ENCODE results near the gene EPB41.

EPB41 gene

GRCh38 chr1:28891256-28891655 lies 23.1 kb upstream of the EPB41 start:
- no peak for DNase-seq

- DNase-seq, result no peak
Measured at GRCh38 chr1:28893403-28894102, 20.8 kb upstream of the EPB41 start.

DNA sequence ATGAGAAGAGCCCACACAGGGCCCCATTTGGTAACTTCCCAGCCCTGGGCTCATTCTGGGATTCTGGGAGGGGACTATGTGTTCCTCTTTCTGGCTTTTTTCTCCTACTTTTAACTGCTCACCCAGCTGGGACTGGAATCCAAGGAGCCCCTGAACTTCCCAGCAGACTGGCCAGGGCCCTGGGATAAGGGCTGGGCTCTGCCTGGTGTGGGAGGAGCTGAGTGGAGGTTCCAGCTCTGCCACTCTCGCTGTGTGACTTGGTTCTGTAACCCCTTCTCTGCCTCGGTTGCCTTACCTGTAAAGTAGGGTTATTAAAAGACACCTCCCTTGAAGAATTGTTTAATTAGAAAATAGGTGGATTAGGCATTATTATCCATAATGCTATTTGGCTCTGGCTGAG lies 19.6 kb upstream of the EPB41 start:
- DNase-seq, result no peak

GRCh38 chr1:28895896-28896608 lies 18.3 kb upstream of the EPB41 start:
- no peak for DNase-seq

- no peak for DNase-seq
Measured at GRCh38 chr1:28896609-28896986, 17.8 kb upstream of the EPB41 start.

DNA sequence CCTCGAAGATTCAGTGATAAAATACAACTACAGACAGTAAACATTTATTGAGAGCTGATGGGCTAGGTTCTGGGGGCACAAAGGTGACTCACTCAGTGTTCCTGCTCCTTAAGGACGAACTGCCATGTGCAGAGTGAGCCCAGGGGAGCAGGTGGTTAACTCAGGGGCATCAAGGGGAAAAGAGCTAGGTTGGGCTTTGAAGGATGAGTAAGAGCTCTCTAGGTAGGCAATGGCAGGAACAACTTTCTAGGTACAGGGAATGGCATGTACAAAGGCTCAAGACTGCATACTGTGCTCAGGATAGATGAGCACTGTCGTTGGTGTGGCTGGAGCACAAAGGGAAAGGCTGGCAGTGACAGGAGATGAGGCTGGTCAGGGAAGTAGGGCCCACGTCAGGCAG lies 16.6 kb upstream of the EPB41 start:
- no peak for DNase-seq

- DNase-seq, result peak; percentile 13
Measured at GRCh38 chr1:28898405-28898881, 15.9 kb upstream of the EPB41 start.

DNA sequence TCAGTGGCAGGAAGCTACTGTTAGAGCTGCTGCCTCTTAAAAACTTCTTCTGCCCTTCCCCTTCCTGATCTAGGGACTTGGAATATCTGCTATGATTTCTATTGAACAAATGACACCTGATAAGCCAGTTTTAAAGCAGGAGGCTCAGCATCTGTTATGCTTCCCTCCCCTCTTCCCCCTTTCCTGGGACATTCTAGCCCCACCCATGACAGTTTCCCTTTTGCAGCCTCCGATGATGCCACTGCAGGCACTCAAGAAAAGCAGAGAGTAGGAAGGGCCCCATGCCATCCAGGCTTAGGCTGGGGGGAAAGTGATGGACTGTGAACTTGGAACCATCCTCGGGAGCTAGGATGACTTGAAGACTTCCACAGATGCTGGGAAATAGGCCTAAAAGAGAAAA lies 15.1 kb upstream of the EPB41 start:
- no peak for DNase-seq

DNA sequence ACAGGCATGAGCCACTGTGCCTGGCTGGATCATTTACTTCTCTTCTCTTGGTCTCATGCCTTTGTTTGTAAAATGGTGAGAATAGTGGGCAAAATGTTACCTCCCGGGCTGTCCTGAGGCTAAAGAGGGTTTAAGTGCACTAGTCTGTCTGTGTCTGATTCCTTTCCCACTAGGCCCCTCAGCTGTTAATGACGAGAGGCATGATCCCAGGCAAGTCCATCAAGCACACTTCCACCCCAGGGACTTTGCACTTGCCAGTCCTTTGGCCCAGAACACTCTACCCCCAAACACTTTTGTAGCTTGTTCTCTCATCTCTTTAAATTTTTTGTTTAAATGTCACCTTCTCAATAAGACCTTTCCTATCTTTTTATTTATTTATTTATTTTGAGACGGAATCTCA lies 13.8 kb upstream of the EPB41 start:
- DNase-seq, result no peak

GRCh38 chr1:28902738-28903137 lies 11.6 kb upstream of the EPB41 start:
- no peak for DNase-seq

DNA sequence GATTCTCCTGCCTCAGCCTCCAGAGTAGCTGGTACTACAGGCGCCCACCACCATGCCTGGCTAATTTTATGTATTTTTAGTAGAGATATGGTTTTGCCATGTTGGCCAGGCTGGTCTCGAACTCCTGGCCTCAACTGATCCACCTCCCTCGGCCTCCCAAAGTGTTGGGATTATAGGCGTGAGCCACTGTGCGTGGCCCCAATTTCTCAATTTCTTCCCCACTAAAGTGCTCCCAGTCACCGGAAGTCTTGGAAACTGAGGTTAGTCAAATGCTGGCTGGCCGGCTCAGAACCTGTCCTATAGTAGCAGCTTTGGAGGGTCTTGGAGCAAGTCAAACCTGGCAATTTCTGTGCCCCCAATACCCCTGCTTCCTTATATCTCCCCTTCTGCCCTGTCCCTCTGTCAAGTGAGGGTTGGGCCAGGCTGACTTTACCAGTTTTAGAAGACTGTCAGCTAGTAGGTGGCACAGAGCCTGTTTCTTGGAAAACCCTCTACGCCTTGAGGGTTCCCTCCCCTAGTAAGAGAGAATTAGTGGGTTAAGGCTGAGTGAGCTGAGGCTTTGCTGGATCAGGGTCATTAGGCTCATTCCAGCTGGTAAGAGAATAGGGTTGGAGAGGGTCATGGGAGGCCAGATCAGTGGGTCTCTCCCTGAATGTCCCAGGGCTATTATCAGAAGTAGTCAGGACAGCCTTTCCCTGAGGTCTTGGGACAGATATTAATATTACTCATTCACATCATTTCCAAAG lies 8.3 kb upstream of the EPB41 start:
- DNase-seq, result no peak

DNA sequence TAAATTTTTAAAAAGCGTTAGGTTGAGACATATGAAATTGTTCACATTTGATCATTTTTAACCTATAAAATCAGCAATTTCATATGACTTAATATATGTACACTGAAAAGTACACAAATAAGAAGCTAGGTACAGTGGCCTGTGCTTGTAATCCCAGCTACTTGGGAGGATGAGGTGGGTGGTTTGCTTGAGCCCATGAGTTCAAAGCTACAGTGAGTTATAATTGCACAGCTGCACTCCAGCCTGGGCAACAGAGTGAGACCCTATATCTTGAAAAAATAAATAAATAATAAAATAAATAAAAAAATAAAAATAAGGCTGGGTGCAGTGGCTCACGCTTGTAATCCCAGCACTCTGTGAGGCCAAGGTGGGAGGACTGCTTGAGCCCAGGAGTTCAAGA lies 5.2 kb upstream of the EPB41 start:
- no peak for DNase-seq

- DNase-seq, result no peak
Measured at GRCh38 chr1:28910379-28911115, 3.8 kb upstream of the EPB41 start.

GRCh38 chr1:28913786-28914227 lies 562 bp upstream of the EPB41 start:
- no peak for DNase-seq

DNA sequence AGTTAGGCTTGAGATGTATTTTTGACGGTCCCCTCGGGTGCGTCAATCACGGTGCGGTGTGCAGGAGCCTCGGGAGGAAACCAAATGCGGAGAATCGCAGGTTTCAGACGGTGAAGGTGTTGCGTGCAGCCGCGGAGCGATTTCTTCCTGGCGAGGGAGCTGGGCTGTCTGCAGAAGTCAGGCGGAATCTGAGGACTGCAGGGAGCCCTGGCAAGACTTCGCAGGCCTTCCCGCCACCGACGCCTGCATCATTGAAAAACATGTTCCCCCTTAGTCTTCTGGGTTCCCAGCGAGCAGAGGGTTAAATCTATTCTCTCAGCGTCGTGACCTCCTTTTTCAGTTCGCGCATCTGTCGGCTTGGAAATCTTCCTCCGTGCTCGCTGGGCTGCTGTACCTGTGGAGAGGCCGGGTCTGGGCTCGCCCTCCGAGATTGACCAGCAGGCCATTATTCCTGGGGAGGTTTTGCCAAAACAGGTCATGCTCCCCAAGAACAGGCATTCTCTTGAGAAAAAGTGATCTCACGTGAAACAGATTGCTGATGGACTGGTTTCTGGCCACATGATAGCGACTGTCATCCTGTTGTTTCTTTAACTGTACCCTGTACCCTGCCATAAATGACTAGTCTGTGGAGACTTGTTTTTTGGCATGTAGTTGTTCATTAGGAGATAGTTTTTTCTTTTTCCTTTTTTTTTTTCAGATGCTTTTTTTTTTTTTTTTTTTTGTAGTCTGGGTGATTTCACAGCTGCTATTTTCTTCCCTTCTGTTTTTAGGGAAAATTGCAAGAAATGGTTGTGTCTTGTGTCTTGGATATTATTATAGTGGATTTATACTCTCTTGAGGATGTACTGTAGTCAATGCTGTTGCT lies 894 bp downstream of the EPB41 start:
- no peak for DNase-seq

DNA sequence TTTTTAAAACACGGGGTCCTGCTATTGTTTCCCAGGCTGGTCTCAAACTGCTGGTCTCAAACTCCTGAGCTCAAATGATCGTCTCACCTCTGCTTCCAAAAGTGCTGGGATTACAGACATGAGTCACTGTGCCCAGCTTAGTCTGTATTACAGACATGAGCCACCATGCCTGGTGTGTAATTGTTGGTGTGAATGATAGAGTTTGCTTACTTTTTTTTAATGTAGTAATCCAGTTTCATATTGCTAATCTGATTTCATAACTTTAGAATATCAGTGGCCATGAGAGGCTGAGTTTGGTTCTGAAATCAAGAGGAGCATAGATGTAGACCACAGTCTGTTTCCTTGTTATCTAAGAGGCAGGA lies 3.4 kb downstream of the EPB41 start:
- DNase-seq, result no peak

GRCh38 chr1:28921286-28921869 lies 7.0 kb downstream of the EPB41 start:
- DNase-seq, result no peak

DNA sequence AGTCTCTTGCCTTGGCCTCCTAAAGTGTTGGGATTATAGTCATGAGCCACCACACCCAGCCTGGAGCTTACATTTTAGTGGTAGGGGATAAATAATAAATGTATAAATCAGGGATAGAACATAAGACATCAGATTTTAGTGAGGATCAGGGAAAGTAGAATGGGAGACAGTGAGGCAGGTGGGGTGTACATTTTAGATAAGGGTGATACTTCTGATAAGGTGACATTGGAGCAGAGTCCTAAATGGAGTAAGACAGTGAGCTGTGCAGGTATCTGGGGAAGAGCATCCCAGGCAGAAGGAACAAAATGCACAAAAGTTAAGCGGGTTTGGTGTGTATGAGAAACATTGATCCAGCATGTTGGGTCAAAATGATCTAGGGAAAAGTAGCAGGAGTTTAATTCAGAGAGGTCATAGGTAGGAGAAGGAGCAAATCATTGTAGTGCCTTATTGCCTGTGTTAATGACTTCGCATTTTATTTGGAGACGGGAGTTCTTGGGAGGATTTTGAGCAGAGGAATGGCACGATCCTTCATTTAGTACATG lies 11.1 kb downstream of the EPB41 start:
- DNase-seq, result no peak

GRCh38 chr1:28926629-28927265 lies 12.4 kb downstream of the EPB41 start:
- DNase-seq, result peak; percentile 91

- no peak for DNase-seq
Measured at GRCh38 chr1:28927266-28927647, 12.9 kb downstream of the EPB41 start.
